Measurements from ENCODE around the gene ZNF592.

The ZNF592 gene

DNA sequence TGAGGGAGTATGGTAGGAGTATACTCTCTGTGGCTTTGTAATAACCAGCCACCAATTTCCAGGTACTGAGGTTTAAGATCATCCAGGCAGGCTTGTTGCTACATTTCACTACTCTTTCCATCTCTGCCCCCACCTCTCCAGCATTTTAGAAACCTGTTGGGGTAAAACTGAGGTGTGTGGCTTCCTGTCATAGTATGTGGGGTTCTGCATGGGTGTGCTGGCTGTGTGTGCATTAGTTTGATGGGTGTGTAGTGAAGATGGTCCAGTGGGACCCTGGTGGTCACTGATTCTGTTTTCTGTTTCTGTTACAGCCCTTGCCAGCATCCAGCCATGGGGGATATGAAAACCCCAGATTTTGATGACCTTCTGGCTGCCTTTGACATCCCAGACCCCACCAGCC is 34.0 kb downstream of the ZNF592 start:
- no peak for DNase-seq

DNA sequence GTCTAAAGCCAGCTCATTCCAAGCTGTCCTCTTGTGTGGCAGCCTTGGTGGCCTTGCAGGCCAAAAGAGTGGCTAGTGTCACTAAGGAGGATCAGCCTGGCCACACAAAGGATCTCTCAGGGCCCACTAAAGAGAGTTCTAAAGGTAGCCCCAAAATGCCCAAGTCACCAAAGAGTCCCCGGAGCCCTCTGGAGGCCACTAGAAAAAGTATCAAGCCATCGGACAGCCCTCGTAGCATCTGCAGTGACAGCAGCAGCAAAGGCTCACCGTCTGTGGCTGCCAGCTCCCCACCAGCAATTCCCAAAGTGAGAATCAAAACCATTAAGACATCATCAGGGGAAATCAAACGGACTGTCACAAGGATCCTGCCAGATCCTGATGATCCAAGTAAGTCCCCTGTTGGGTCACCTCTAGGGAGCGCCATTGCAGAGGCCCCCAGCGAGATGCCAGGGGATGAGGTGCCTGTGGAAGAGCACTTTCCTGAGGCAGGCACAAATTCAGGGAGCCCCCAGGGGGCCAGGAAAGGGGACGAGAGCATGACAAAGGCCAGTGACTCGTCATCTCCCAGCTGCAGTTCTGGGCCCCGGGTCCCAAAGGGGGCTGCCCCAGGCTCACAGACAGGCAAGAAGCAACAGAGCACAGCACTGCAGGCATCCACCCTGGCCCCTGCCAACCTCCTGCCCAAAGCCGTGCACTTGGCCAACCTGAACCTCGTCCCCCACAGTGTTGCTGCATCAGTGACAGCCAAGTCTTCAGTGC is 35.3 kb downstream of the ZNF592 start:
- DNase-seq: no peak

DNA sequence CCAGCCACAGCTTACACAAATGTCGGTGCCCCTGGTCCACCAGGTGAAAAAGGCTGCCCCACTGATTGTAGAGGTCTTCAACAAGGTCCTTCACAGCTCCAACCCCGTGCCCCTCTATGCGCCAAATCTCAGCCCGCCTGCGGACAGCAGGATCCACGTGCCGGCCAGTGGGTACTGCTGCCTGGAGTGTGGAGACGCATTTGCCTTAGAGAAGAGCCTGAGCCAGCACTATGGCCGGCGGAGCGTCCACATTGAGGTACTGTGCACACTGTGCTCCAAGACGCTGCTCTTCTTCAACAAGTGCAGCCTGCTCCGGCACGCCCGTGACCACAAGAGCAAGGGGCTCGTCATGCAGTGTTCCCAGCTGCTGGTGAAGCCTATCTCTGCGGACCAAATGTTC is 35.9 kb downstream of the ZNF592 start:
- DNase-seq: no peak

DNA sequence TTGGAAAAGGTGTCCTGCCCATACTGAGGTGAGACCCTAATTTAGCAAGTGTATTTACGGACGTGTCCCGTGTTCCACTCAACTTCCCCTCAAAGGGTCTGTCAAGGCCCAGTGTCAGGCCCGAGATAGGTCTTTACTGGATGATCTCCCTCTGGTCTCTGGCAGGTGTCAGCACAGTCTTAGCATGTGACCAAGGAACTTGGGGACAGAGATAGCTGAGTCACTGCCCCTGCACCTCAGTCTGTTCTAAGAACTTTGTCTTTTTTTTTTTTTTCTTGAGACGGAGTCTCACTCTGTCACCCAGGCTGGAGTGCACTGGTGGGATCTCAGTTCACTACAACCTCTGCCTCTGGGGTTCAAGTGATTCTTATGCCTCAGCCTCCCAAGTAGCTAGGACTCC is 36.7 kb downstream of the ZNF592 start:
- no peak for DNase-seq

DNA sequence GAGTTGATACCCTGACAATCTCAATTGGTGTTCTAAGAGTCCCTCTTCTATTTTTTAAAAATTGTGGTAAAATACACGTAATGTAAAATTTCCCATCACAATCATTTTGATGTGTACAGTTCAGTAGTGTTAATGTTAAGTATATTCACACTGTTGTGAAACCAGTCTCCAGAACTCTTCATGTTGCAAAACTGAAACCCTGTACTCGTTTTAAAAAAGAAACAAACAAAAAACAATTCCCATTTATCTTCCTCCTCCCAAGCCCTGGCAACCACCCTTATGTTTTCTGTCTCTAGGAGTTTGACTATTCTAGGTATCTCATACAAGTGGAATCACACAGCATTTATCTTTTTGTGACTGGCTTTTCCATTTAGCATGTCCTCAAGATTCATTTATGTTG is 40.1 kb downstream of the ZNF592 start:
- DNase-seq: no peak

DNA sequence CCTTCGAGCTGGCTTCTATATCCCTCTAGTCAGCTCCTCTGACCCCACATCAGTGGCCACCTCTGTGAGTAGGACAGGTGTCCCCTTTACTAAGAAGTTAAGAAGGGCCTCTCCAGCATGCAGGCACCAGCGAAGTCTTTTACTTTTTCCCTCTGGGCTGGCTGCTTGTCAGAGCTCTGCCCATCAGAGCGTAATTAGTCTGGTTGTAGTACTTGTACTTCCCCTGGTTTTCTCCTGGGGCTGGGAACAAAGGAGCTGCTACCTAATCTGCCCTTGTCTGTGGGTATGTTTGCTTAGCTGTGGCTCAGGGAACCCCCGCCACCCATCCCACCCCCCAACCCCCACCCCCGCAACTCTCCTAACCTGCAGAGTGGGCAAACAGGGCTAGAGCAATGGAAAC is 41.4 kb downstream of the ZNF592 start:
- DNase-seq: no peak

DNA sequence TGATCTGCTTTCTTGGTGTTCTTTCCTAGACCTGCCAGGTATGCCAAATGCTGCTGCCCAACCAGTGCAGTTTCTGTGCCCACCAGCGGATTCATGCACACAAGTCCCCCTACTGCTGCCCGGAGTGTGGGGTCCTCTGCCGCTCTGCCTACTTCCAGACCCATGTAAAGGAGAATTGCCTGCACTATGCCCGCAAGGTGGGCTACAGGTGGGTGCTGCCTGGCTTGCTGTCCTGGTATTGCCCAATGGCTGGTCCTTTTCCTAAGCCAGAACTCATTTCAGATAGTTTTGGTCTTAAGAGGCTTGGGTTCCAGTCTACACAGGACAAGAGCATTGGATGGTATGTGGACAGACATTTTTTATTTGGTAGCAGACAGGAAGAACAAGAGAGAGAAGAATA is 42.3 kb downstream of the ZNF592 start:
- DNase-seq: no peak

DNA sequence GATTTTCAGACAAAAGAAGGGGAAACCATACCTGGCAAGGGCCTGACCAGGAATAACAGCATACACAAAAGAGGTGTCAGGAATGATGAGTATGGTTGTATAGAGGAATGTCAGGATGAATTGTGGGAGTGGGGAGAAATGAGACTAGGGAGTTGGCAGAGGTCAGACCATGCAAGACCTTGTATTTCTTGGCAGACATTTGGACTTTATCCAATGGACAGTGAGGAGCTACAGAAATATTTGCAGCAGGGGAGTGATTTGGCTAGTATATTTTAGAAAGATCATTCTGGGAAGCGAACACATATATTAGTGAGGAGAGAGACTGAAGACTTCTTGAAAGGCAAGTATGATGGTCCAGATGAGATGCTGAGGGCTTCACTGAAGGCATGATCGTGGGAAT is 43.4 kb downstream of the ZNF592 start:
- no peak for DNase-seq

DNA sequence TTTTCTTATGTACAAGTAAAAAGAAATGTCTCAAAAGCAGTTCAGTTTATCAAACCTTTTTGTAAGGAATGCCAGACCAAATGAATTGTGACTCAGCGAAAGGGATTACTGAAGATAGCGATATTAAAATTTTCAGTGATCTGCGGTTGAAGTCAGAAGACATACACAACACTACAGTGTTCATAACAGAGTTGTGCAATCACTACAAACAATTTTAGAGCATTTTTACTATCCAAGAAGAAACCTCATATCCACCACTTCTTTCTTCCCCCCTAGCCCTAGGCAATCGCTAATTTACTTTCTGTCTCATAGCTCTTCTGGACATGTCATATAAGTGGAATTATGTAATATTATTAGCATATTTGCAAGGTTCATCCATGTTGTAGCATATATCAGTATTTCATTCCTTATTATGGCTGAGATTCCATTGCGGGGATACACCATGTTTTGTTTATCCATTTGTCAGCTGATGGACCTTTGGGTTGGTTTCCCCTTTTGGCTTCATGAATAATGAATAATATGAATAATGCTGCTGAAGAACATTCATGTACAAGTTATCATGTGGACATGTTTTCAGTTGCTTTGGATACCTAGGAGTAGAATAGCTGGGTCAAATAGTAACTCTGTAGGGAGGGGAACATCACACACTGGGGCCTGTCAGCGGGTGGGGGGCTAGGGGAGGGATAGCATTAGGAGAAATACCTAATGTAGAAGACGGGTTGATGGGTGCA is 45.2 kb downstream of the ZNF592 start:
- DNase-seq: no peak

DNA sequence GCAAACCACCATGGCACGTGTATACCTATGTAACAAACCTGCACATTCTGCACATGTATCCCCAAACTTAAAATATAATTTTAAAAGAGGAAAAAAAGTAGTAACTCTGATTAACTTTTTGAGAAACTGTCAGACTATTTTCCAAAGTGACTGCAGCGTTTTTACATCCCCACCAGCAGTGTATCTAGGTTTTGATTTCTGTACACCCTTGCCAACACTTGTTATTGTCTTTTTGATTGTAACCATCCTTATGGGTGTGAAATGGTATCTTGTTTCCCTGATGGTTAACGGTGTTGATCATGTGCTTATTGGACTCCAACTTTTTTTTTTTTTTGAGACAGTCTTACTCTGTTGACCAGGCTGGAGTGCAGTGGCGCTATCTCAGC is 45.8 kb downstream of the ZNF592 start:
- no peak for DNase-seq

DNA sequence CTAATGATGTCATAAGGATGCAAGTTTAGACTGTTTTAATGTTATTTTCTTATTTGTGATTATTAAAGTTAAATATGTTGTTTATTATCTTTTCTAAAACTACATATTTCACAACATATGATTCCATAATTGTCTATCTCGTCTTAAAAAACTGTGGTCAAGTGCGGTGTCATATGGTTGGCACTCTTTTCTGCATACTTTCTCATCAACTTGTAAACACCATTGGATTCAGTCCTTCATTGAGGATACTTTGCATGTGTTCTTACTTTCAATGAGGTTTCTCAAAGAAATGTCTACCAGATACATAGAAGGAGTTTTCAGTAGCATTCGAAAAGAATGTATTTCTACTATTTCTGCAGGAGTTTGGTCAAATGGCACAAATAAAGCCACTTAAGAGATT is 46.8 kb downstream of the ZNF592 start:
- no peak for DNase-seq

DNA sequence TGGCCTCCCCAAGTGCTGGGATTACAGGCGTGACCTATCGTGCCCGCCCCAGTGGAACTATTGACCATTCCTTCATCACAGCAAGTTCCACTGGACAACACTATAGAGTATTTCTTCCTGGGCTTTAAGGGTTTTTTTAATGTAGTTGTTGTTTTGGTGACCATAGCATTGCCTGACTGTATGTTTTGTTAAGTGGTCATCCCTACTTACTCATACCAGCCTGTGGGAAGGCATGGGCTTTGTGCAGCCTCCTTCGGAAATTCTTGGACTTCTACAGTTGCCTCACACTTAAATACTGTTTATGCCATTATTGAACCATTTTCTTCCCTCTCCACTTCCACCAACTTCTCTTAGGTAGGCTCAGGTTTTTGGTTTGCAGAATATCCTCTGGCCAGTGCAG is 48.8 kb downstream of the ZNF592 start:
- no peak for DNase-seq

DNA sequence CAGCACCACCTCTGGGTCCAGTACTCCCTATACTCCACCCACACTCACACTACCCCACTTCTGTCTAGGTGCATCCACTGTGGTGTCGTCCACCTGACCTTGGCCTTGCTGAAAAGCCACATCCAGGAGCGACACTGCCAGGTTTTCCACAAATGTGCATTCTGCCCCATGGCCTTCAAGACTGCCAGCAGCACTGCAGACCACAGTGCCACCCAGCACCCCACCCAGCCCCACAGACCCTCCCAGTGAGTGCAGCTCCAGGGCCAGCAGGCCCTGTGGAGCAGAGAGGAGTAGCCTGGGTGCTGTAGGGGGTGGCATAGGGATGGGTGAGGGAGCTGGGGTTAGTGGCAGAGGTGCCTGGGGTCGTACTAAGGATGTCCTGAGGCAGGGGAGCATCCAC is 49.4 kb downstream of the ZNF592 start:
- DNase-seq: no peak

DNA sequence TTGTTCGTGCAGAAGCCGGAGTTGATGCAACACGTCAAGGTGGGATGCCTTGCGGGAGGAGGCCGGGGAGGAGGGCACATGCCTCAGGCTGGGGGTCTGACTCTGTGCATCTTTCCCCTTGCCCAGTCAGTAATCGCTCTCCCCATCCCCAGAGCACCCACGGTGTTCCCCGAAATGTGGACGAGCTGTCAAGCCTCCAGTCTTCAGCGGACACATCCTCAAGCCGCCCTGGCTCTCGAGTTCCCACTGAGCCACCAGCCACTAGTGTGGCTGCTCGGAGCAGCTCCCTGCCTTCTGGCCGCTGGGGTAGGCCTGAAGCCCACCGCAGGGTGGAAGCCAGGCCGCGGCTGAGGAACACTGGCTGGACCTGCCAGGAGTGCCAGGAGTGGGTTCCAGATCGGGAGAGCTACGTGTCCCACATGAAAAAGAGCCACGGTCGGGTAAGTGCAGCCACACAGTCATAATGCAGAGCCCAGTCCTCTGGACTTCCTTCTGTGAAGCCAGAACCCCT is 50.1 kb downstream of the ZNF592 start:
- DNase-seq: no peak

DNA sequence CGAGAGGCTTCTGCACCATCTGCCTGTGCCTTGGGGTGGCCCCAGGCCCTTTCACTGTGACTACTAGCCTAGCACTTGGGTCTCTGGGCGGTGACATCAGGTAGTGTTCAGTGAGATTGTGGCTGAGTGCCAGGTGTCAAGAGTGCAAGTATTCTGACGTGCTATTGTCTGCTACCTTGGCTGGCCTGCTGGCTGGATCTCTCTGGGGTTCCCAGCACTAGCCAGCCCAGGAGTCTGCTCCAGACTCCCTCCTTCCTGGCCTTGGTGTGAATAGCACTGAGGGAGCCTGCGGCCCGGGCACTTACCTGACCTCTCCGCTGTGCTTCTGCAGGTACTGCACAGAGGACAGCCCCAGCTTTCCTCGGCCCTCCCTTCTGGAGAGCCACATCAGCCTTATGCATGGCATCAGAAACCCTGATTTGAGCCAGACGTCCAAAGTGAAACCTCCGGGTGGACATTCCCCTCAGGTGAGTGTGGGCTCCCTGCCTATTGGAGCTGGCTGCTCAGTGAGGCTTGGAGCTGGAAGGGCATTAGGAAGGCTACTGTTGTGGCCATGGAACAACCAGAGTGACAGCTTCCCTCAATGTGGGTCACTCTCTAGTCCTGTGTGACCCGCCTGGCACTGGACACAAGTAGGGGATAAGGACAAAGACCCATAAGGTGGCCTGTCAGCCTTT is 51.3 kb downstream of the ZNF592 start:
- no peak for DNase-seq

DNA sequence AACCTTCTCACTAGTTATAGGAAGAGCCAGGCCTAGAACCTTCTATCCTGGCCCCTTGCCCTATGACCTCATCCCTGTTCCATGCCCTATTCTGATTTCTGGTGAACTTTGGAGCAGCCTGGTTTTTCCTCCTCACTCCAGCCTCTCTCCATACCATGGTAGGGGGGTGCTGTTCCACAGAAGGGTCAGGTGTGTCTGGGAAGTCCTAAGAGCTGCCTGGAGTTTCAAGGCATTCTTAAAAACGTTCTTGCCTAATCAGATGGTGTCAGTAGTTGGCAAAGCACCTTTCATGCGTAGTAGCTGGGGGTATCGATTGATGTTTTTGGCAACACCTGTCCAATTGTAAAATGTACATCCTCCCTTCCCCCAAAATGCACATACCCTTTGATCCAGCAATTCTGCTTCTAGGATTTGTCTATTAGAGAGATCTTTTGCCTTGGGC is 52.0 kb downstream of the ZNF592 start:
- no peak for DNase-seq

DNA sequence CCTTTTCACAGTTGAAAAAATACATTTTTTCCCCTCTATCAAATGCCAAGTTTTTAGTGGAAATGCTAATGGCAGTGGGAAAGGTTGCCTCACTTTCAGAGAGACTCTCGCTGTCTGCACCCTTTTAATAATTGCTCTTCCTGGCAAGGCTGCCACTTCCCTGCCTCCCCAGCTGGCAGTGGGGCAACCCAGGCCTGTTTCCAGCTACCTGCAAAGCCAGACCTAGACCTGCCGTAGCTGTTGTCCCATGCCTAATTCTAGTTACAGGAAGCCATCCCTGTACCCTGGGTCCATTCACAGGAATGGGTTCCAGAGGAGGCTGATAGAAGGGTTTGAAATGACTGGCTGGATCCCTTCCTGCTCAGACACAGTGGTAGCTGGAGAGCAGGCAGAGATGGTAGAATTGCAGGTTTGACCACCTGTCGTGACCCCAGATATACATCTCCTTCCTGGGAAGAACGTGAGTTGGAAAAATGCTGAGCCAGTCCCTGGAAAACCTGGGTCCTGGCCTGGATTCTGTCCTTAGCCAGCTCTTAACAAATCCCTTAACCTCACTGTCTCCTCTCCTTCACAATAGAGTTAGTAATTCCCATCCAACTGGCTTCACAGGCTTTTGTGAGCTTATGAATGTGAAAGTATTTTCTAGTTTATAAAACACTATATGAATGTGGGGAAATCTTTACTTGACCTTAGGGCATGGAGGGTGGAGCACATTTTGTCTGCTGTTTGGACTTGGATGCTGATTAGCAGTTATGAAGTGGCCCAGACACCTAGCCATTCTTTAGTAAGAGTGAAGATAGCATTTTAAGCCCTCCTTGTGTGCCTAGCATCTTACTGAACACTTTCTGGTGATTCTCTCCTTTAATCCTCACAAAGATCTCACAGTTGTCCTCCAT is 55.9 kb downstream of the ZNF592 start:
- DNase-seq: no peak

DNA sequence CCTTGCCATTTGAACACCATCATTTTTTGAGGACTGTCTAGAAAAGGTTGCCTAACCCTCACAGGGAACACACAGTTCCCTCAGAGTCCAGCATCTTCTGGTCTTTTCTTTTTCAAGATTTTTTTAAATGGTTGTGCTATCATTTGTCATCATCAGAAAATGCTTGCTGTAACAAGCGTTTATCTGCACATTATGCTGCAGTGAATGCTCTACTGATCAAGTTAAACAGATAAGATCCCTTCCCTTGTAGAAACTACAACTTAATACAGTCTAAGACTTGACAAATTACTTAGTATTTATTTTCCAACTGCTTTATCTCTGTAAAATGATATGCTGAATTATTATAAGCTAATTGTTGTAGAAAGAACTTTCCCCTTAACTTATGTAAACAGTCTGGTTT is 56.8 kb downstream of the ZNF592 start:
- DNase-seq: no peak

DNA sequence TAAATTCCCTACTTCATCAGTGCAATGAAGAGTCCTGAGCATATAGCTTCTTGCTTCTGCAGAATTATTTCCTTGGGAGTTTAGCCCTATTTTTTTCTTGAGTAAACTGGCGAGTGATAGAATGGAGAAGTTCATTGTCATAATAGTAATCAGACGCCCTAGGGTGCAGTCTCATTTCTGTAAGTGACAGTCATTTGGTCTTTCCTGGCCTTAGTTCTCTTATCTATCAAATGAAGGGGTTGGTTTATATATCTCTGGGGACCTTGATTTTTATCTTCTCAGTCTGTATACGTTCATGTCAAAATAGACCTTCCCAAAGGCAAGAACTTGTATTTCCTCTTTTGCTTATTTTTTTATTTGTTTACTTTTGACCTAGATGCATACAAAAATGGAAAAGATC is 58.8 kb downstream of the ZNF592 start:
- DNase-seq: no peak

DNA sequence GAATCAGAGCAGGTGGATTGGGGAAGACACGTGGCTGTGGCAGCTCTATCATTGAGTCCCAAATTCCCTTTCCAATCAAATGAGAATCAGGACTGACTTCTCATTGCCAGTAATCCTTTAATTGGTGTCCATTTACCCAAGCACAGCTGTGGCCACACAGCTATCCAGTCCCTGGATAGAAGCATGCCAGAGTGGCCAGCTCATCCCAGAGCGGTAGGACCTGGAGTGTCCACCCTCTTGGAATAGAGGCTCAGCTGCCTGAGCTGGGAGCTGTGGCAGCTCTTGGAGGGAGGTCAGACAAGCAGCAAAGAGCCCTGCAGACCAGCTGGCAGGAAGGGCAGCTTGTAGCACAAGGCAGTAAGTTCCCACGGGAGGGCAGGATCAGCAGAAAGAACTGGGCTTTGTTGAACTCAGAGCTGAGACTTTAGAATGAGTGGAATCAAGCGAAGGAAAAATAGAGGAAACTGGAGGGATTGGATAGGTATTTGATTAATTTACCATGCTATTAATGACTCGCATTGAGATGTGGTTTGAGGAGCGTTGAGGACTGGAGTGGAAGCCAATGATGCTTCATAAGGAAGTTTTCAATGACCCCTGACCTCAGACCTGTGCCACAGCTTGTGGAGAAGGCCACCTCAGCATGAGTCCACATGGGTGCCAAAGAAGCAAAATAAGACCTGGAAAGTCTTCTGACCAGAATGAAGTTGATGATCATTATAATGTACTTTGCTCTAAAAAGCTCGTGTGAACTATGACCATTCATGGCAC is 61.9 kb downstream of the ZNF592 start:
- no peak for DNase-seq

DNA sequence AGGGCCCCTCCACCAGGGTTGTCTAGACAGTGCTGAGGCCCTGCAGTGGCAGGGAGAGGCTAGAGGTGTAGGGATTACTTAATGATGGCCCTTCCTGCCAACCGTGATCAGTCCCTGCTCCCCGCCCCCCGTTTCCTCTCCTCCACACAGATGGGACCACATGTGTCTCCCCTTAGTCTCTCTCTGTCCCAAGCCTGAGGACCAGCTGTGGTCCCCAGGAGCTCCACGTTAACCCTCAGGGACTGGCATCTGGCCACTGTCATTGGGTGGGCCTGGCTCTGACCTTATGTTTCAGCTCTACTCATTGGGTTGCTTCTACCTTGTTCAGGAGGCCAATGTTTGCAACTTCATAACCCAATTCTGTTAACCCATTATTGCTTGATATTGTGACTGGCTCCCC is 62.8 kb downstream of the ZNF592 start:
- DNase-seq: no peak

DNA sequence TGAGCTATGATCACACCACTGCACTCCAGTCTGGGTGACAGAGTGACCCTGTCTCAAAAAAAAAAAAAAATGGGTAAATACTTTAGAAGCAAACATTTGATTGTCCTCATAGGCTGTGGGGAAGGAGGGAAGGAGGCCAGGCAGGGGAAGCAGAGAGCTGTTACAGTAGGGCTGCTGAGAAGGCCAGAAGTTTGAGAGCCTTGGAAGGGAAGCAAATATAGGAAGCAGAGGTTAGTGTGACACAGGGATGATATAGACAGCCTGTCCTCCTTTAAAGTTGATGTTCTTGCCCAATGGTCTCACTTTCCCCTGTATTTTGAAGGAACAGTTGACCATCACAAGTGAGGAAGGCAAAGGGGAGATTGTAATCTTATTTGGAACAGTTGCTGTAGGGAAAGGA is 63.4 kb downstream of the ZNF592 start:
- no peak for DNase-seq
